ENCODE data around the gene TMEM175. TPM values are rescaled to one million over a fixed set of nuclear protein-coding genes. Genes with fewer than 3 reads are reported as not detected.

TMEM175 gene
- total RNA-seq, 1 donor from 2014 or later = 62.7 TPM

DNA sequence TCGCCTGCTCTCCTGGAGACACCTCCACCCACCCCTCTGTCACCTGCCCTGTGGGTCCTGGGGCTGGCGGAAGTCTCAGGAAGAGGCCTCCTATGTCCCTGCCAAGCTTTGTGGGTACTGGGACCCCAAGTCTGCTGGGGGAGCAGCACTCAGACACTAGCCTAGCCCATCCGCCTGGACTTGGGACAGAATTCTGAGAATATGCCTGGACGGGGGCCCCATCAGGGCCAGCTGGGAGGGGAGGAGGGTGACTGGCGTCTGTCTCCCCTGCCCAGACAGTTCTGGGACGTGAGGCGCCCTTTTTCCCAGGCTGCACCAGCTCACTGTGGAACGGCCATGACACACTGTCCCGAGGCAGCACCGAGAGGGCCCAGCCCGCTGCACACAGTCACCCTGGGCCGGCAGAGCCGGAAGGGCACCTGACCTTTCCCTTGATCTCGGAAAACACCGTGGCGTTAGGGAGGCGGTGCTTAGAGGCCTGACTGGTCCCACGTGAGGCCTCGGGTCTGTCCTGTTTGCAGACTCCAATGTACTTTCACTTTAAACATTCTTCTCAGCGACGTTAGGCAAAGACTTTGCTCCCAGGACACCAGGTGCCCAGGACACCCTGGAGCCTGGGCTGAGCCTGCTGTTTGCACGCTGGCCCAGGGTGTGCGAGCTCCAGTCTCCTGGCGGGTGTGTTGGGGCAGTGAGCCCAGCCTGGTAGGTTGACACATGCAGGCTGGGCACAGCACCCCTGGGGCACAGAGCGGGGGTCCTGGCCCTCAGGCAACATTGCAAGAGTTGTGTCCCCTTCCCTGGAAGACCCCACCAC lies 60.2 kb downstream of the TMEM175 start:
- Mint-ChIP-seq H3K27ac (ENCODE audit: unreplicated experiment) (no peak overlapping the region), H3K9me3 (ENCODE audit: unreplicated experiment) (peaks cover 3% of the 10 kb centered on the region), H3K27me3 (ENCODE audit: unreplicated experiment) (peaks cover 2% of the 10 kb centered on the region), H3K4me3 (ENCODE audit: unreplicated experiment) (no peak overlapping the region), H3K4me1 (ENCODE audit: low read depth, unreplicated experiment) (no peaks in the 10 kb centered on the region), H3K36me3 (ENCODE audit: unreplicated experiment) (no peaks in the 10 kb centered on the region)
- peak; percentile 27 for DNase-seq
- no peak for TF ChIP-seq CTCF (IDR thresholded peaks at IDR 0.05; ENCODE audit: partially characterized antibody, unreplicated experiment)

GRCh38 chr4:993111-994029 lies 61.1 kb downstream of the TMEM175 start, which contains the start of gene SLC26A1:
Gene SLC26A1, minus strand, starts transcription at chr4:993404. Its CDS starts 1,701 bp downstream, at chr4:991703.
- Mint-ChIP-seq H3K9me3 (ENCODE audit: unreplicated experiment) (peaks cover 3% of the 10 kb centered on the region), H3K36me3 (ENCODE audit: unreplicated experiment) (no peaks in the 10 kb centered on the region), H3K4me1 (ENCODE audit: low read depth, unreplicated experiment) (no peaks in the 10 kb centered on the region), H3K4me3 (ENCODE audit: unreplicated experiment) (no peak within 1 kb of the TSS), H3K27ac (ENCODE audit: unreplicated experiment) (no peak within 1 kb of the TSS), H3K27me3 (ENCODE audit: unreplicated experiment) (peaks cover 3% of the 10 kb centered on the region)
- no peak for TF ChIP-seq CTCF (IDR thresholded peaks at IDR 0.05; ENCODE audit: partially characterized antibody, unreplicated experiment)
- peak; percentile 7 for DNase-seq

GRCh38 chr4:995311-996026 lies 63.2 kb downstream of the TMEM175 start:
- Mint-ChIP-seq H3K36me3 (ENCODE audit: unreplicated experiment) (no peaks in the 10 kb centered on the region), H3K27ac (ENCODE audit: unreplicated experiment) (no peak overlapping the region), H3K4me3 (ENCODE audit: unreplicated experiment) (no peak overlapping the region), H3K4me1 (ENCODE audit: low read depth, unreplicated experiment) (peaks cover 3% of the 10 kb centered on the region), H3K27me3 (ENCODE audit: unreplicated experiment) (peaks cover 12% of the 10 kb centered on the region), H3K9me3 (ENCODE audit: unreplicated experiment) (peaks cover 6% of the 10 kb centered on the region)
- no peak for DNase-seq
- TF ChIP-seq CTCF (IDR thresholded peaks at IDR 0.05; ENCODE audit: partially characterized antibody, unreplicated experiment) = no peak

- peaks cover 3% of the 10 kb centered on the region for H3K4me1 Mint-ChIP-seq (ENCODE audit: low read depth, unreplicated experiment)
- peaks cover 14% of the 10 kb centered on the region for H3K27me3 Mint-ChIP-seq (ENCODE audit: unreplicated experiment)
- DNase-seq = no peak
- H3K27ac Mint-ChIP-seq (ENCODE audit: unreplicated experiment) = no peak overlapping the region
- no peaks in the 10 kb centered on the region for H3K36me3 Mint-ChIP-seq (ENCODE audit: unreplicated experiment)
- no peak overlapping the region for H3K4me3 Mint-ChIP-seq (ENCODE audit: unreplicated experiment)
- peaks cover 6% of the 10 kb centered on the region for H3K9me3 Mint-ChIP-seq (ENCODE audit: unreplicated experiment)
- no peak for TF ChIP-seq CTCF (IDR thresholded peaks at IDR 0.05; ENCODE audit: partially characterized antibody, unreplicated experiment)
Measured at GRCh38 chr4:996030-996996, 64.1 kb downstream of the TMEM175 start.
